A549 treated with AZD9567 at 1 μM for 4 hours (cell line): ENCODE results near the gene RPS8. TPM values are rescaled to one million over a fixed set of nuclear protein-coding genes. Genes with fewer than 3 reads are reported as not detected.

Source experiments
- total RNA-seq: library from RNA; stranded (reverse); fragments of 200-300 nt; extraction: Qiagen RNA extraction; gene quantifications from 5 replicates; pipeline ENCODE4 v1.2.3, GENCODE V29; 2022; ENCODE audit not compliant: insufficient read depth

RPS8 gene
- 1,183 to 1,747 TPM (median 1,698 TPM) in 5 replicates for total RNA-seq

GRCh38 chr1:44775078-44775929 is at the start of gene RPS8:
TSS of gene RPS8 (plus strand) at chr1:44775540. CDS start at chr1:44775597, 57 bp downstream.

GRCh38 chr1:44730741-44731512 is 44.4 kb upstream of the RPS8 start, which contains the start of gene RNU5D-1:
TSS of gene RNU5D-1 (minus strand) at chr1:44731170.

GRCh38 chr1:44739307-44740178 is 35.8 kb upstream of the RPS8 start, which contains the start of gene KIF2C:
TSS of gene KIF2C (plus strand) at chr1:44739837. CDS start at chr1:44739933, 96 bp downstream.

GRCh38 chr1:44788120-44788860 is 12.9 kb downstream of the RPS8 start, which contains the start of gene BEST4:
TSS of gene BEST4 (minus strand) at chr1:44788170. CDS start at chr1:44787705, 465 bp downstream.

GRCh38 chr1:44799770-44800584 is 24.6 kb downstream of the RPS8 start, which contains the start of gene PLK3:
TSS of gene PLK3 (plus strand) at chr1:44800377. CDS start at chr1:44800464, 87 bp downstream.

GRCh38 chr1:44806704-44807363 is 31.5 kb downstream of the RPS8 start, which contains the start of gene DYNLT4:
TSS of gene DYNLT4 (minus strand) at chr1:44807351. CDS start at chr1:44806668, 683 bp downstream.

GRCh38 chr1:44808063-44808937 is 33.0 kb downstream of the RPS8 start, which contains the start of gene BTBD19:
TSS of gene BTBD19 (plus strand) at chr1:44808523. CDS start at chr1:44808821, 298 bp downstream.

Other genes starting within 250 kb of the RPS8 start
- 10.0 to 19.2 TPM (median 10.5 TPM) in 5 replicates for gene TMEM53, start 101.1 kb upstream of the RPS8 start, total RNA-seq
- gene ARMH1, start 100.8 kb upstream of the RPS8 start, total RNA-seq: 0.62 to 1.5 TPM (median 0.89 TPM) in 4 of 5 replicates, not detected in the other
- gene RNU5D-1, start 44.4 kb upstream of the RPS8 start, total RNA-seq: not detected in 5 replicates
- 35.0 to 38.5 TPM (median 36.6 TPM) in 5 replicates for gene KIF2C, start 35.7 kb upstream of the RPS8 start, total RNA-seq
- 0.22 to 0.60 TPM (median 0.38 TPM) in 4 of 5 replicates, not detected in the other for gene BEST4, start 12.6 kb downstream of the RPS8 start, total RNA-seq
- 18.2 to 22.8 TPM (median 20.4 TPM) in 5 replicates for gene PLK3, start 24.8 kb downstream of the RPS8 start, total RNA-seq
- gene DYNLT4, start 31.8 kb downstream of the RPS8 start, total RNA-seq: 0.49 to 0.94 TPM (median 0.80 TPM) in 4 of 5 replicates, not detected in the other
- 2.0 to 3.2 TPM (median 2.7 TPM) in 4 of 5 replicates, not detected in the other for gene BTBD19, start 33.0 kb downstream of the RPS8 start, total RNA-seq
- 0.21 to 0.91 TPM (median 0.30 TPM) in 5 replicates for gene PTCH2, start 67.7 kb downstream of the RPS8 start, total RNA-seq
- 18.6 to 19.4 TPM (median 19.0 TPM) in 5 replicates for gene EIF2B3, start 211.1 kb downstream of the RPS8 start, total RNA-seq
- gene HECTD3, start 235.8 kb downstream of the RPS8 start, total RNA-seq: 16.5 to 19.9 TPM (median 19.3 TPM) in 5 replicates
- gene UROD, start 236.7 kb downstream of the RPS8 start, total RNA-seq: 38.1 to 49.8 TPM (median 48.0 TPM) in 5 replicates